HG02943 (cell line): ENCODE data around the gene CTRL.

Experiments
- ATAC-seq: cut with Tn5 transposase; IDR thresholded peaks from one replicate; pipeline ENCODE4 v1.9.1; 2021; ENCODE audit warnings: mild to moderate bottlenecking, low read depth, moderate library complexity; ENCODE audit not compliant: unreplicated experiment

CTRL gene

GRCh38 chr16:67897231-67897630 lies 34.4 kb downstream of the CTRL start:
- no peak for ATAC-seq

DNA sequence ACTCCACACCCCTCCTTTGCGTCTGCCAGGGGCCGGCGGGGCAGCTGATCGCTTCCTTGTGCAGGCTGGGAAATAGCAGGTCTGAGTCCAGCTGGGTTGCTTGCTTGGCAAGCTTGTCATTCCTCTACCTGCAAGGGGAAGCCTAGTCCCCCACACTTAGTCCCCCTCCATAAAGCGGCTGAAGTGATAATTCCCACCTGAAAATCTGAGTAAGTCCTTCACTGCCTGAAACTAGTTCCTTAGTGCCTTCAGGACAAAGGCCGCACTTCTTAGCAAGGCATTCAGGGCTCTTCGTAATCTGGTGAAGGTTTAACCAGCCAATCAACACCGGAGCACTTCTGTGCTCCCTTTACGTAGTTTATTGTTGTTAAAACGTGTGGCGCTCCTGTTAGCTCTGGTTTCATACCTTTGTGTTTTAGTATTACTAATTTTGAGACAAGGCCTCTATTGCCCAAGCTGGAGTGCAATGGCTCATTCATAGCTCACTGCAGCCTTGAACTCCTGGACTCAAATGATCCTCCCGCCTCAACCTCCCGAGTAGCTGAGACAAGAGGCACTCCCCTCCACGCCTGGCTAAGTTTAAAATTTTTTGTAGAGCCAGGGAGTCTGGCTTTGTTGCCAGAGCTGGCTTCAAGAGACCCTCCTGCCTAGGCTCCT lies 37.8 kb downstream of the CTRL start:
- ATAC-seq: no peak

DNA sequence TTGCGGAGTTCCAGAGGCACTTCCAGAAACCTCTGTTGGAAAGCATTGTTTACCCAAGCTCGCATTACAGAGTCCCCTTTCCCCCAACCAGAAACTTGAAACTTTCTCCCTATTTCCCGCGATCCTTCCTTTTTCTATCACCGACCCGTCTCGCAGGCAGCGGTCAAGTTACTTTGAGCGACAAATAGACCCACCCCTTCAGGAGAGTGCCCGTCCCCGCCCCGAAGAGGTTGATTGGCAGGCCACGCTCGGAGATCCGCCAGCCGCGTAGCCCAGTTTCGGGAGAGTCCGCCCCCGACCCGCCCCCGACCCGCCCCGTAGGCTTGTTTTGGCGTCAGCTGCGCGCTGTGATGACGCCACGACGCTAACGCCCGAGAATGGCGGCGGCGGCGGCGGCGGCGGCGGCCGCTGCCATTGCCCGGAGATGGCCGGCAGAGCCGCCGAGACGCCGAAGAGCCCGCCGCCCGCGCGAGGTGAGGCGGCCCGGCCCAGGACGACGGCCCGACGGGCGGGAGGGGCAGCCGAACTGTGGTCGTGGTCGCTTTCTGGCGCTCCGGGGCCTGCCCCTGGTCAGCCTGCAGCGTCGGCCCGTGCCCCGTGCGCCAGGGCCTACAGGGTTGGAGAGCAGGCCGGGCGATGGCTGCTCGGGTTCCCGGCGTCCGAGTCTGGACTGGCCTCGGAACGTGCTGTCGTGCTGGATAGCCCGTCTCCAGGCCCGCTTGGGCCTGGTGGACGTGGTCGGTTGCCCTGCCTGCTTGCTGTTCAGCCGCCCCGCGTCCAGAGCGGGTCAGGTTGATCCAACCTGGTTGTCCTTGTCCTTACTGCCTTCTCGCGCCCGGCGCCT lies 38.5 kb downstream of the CTRL start, which contains the start of gene PSKH1:
Gene PSKH1 (plus strand): TSS at position 356 of the 844 bp plus-strand sequence. CDS start 15,496 bp downstream, outside the sequence.
- ATAC-seq: peak; percentile 85

GRCh38 chr16:67892375-67892774 lies 39.3 kb downstream of the CTRL start:
- ATAC-seq: no peak

DNA sequence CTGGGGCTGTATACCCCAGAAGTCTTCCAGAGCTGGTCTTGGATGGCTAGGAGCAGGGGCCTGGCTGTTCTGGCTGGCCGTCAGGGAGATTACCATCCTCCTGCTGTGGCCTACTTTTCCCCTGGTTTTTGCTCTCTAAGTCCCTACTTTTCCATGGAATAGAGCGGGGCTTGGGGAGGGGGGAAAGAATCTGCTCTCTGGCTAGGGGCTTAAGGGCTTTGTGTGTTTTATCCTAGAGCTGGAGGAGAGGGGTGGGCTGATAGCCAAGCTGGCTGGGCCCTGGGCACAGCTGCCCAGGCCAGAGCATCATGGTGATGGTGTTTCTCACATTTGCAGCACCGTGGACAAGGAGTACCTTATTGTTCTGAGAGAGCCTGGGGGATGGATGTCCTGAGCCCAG lies 43.3 kb downstream of the CTRL start:
- no peak for ATAC-seq

- ATAC-seq: no peak
Observed at GRCh38 chr16:67886387-67886786, 45.3 kb downstream of the CTRL start.

DNA sequence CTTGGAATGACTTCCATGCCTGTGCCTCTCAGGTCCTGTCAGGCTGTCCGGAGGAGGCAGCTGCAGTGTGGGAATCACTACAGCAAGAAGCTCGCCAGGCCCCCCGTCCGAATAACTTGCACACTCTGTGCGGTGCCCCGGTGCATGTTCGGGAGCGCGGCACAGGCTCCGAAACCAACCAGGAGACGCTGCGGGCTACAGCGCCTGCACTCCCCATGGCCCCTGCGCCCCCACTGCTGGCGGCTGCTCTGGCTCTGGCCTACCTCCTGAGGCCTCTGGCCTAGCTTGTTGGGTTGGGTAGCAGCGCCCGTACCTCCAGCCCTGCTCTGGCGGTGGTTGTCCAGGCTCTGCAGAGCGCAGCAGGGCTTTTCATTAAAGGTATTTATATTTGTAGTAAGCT lies 45.7 kb downstream of the CTRL start:
- no peak for ATAC-seq

- ATAC-seq: no peak
Observed at GRCh38 chr16:67885545-67885944, 46.1 kb downstream of the CTRL start.

GRCh38 chr16:67884684-67885083 lies 47.0 kb downstream of the CTRL start, which contains the start of gene NRN1L:
NRN1L (plus strand) TSS chr16:67884885; CDS start chr16:67884904, 19 bp downstream.
- ATAC-seq: no peak

GRCh38 chr16:67883872-67884261 lies 47.8 kb downstream of the CTRL start:
- no peak for ATAC-seq

DNA sequence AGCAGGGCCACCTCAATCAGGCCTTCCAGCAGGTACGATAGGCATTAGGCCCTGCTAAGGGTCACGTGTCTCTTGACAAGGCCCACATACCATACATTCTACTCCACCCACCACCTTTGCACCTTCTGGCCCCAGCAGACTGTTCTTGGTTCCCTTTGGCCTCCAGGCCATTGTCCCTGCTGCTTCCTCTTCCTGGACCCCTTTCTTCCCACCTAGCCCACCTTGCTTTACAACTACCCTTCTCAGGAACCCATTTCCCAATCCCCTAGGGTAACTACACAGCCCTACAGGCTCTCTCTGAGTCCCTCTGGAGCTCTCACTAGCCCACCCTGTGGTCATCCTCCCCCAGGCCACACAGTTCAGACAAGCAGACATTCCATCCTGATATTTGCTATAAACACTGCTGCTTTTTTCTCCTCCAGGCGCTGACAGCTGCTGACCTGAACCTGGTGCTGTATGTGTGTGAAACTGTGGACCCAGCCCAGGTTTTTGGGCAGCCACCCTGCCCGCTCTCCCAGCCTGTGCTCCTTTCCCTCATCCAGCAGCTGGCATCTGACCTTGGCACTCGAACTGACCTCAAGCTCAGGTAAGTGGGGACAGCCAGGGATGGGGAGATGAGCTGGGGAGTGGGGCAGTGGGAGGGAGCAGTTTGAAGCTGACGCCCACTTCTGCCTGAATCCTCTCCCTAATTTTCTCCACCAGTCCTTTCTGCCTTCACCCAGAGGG lies 48.4 kb downstream of the CTRL start:
- ATAC-seq: no peak

- no peak for ATAC-seq
Observed at GRCh38 chr16:67882374-67883145, 49.1 kb downstream of the CTRL start.

GRCh38 chr16:67881621-67882161 lies 50.0 kb downstream of the CTRL start:
- no peak for ATAC-seq

DNA sequence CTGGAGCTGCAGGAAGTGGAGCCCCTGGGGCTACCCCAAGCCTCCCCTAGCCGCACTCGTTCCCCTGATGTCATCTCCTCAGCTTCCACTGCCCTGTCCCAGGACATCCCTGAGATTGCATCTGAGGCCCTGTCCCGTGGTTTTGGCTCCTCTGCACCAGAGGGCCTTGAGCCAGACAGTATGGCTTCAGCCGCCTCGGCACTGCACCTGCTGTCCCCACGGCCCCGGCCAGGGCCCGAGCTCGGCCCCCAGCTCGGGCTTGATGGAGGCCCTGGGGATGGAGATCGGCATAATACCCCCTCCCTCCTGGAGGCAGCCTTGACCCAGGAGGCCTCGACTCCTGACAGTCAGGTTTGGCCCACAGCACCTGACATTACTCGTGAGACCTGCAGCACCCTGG lies 51.1 kb downstream of the CTRL start:
- ATAC-seq: no peak

DNA sequence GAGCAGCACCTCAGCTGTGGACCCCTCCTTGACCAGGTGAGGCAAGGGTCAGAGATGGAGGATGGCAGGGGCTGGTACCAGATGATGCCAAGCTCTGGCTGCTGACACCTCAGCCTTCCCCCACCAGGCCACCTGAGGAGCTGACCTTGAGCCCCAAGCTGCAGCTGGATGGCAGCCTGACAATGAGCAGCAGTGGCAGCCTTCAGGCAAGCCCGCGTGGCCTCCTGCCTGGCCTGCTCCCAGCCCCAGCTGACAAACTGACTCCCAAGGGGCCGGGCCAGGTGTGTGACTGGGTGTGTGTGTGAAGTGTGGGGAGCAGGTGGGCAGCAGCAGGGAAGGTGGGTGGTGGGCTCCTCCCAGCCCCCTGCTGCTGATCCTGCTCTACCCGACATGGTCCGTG lies 51.7 kb downstream of the CTRL start:
- ATAC-seq: no peak
